Measurements from ENCODE around the gene FAM241A.
"Not testable (repeated sequence)": the region's sequence is repeated elsewhere in the genome, so short reads cannot be mapped to it uniquely, and the experiment has no call there.

FAM241A gene

GRCh38 chr4:112206431-112206830 is 61.2 kb downstream of the FAM241A start:
- Histone ChIP-seq H3K4me3 (ENCODE audit: low read depth in 1 of 5, low read length in 5 of 5) (no peak overlapping the region), H3K9ac (ENCODE audit: low read length in 5 of 5) (no peak overlapping the region), H3K27me3 (ENCODE audit: control insufficient read depth in 5 of 5, insufficient read depth in 4 of 5, low read length in 5 of 5) (no peaks in the 10 kb centered on the region)

GRCh38 chr4:112208137-112209095 is 63.2 kb downstream of the FAM241A start:
- H3K27ac ChIP-seq (ENCODE audit: low read depth, low read length); H3K27me3 ChIP-seq (ENCODE audit: control insufficient read depth in 5 of 5, insufficient read depth in 4 of 5, low read length in 5 of 5); H3K9me3 ChIP-seq (ENCODE audit: control insufficient read depth in 5 of 5, low read length in 5 of 5); H3K4me3 ChIP-seq (ENCODE audit: low read depth in 1 of 5, low read length in 5 of 5); H3K9ac ChIP-seq (ENCODE audit: low read length in 5 of 5); H3K4me1 ChIP-seq (ENCODE audit: control insufficient read depth in 5 of 5, insufficient read depth in 5 of 5, low read length in 5 of 5); H3K36me3 ChIP-seq (ENCODE audit: control insufficient read depth in 5 of 5, insufficient read depth in 5 of 5, low read length in 5 of 5): not testable (repeated sequence)

More at GRCh38 chr4:112206431-112206830, 61.2 kb downstream of the FAM241A start:
- Histone ChIP-seq H3K36me3 (ENCODE audit: control insufficient read depth in 5 of 5, insufficient read depth in 5 of 5, low read length in 5 of 5) (no peaks in the 10 kb centered on the region), H3K27ac (ENCODE audit: low read depth, low read length) (no peak overlapping the region), H3K9me3 (ENCODE audit: control insufficient read depth in 5 of 5, low read length in 5 of 5) (no peaks in the 10 kb centered on the region), H3K4me1 (ENCODE audit: control insufficient read depth in 5 of 5, insufficient read depth in 5 of 5, low read length in 5 of 5) (no peaks in the 10 kb centered on the region)

- H3K36me3 ChIP-seq (ENCODE audit: control insufficient read depth in 5 of 5, insufficient read depth in 5 of 5, low read length in 5 of 5) = no peaks in the 10 kb centered on the region
- no peak overlapping the region for H3K4me3 ChIP-seq (ENCODE audit: low read depth in 1 of 5, low read length in 5 of 5)
- H3K9me3 ChIP-seq (ENCODE audit: control insufficient read depth in 5 of 5, low read length in 5 of 5) = no peaks in the 10 kb centered on the region
- H3K27ac ChIP-seq (ENCODE audit: low read depth, low read length) = no peak overlapping the region
- no peak overlapping the region for H3K9ac ChIP-seq (ENCODE audit: low read length in 5 of 5)
- H3K4me1 ChIP-seq (ENCODE audit: control insufficient read depth in 5 of 5, insufficient read depth in 5 of 5, low read length in 5 of 5) = no peaks in the 10 kb centered on the region
- H3K27me3 ChIP-seq (ENCODE audit: control insufficient read depth in 5 of 5, insufficient read depth in 4 of 5, low read length in 5 of 5) = no peaks in the 10 kb centered on the region
Observed at GRCh38 chr4:112210777-112211176, 65.5 kb downstream of the FAM241A start.

GRCh38 chr4:112213091-112213490 is 67.8 kb downstream of the FAM241A start:
- no peaks in the 10 kb centered on the region for H3K36me3 ChIP-seq (ENCODE audit: control insufficient read depth in 5 of 5, insufficient read depth in 5 of 5, low read length in 5 of 5)
- H3K27me3 ChIP-seq (ENCODE audit: control insufficient read depth in 5 of 5, insufficient read depth in 4 of 5, low read length in 5 of 5) = no peaks in the 10 kb centered on the region
- no peak overlapping the region for H3K27ac ChIP-seq (ENCODE audit: low read depth, low read length)
- no peaks in the 10 kb centered on the region for H3K9me3 ChIP-seq (ENCODE audit: control insufficient read depth in 5 of 5, low read length in 5 of 5)
- H3K4me1 ChIP-seq (ENCODE audit: control insufficient read depth in 5 of 5, insufficient read depth in 5 of 5, low read length in 5 of 5) = no peaks in the 10 kb centered on the region
- H3K4me3 ChIP-seq (ENCODE audit: low read depth in 1 of 5, low read length in 5 of 5) = no peak overlapping the region
- H3K9ac ChIP-seq (ENCODE audit: low read length in 5 of 5) = no peak overlapping the region

GRCh38 chr4:112213856-112214255 is 68.6 kb downstream of the FAM241A start:
- H3K27ac ChIP-seq (ENCODE audit: low read depth, low read length) = no peak overlapping the region
- H3K9me3 ChIP-seq (ENCODE audit: control insufficient read depth in 5 of 5, low read length in 5 of 5) = no peaks in the 10 kb centered on the region
- no peaks in the 10 kb centered on the region for H3K36me3 ChIP-seq (ENCODE audit: control insufficient read depth in 5 of 5, insufficient read depth in 5 of 5, low read length in 5 of 5)
- H3K4me1 ChIP-seq (ENCODE audit: control insufficient read depth in 5 of 5, insufficient read depth in 5 of 5, low read length in 5 of 5) = no peaks in the 10 kb centered on the region
- H3K4me3 ChIP-seq (ENCODE audit: low read depth in 1 of 5, low read length in 5 of 5) = no peak overlapping the region
- H3K9ac ChIP-seq (ENCODE audit: low read length in 5 of 5) = no peak overlapping the region
- H3K27me3 ChIP-seq (ENCODE audit: control insufficient read depth in 5 of 5, insufficient read depth in 4 of 5, low read length in 5 of 5) = no peaks in the 10 kb centered on the region

GRCh38 chr4:112214390-112215264 is 69.4 kb downstream of the FAM241A start:
- Histone ChIP-seq H3K36me3 (ENCODE audit: control insufficient read depth in 5 of 5, insufficient read depth in 5 of 5, low read length in 5 of 5) (no peaks in the 10 kb centered on the region), H3K9ac (ENCODE audit: low read length in 5 of 5) (no peak overlapping the region), H3K27me3 (ENCODE audit: control insufficient read depth in 5 of 5, insufficient read depth in 4 of 5, low read length in 5 of 5) (no peaks in the 10 kb centered on the region), H3K27ac (ENCODE audit: low read depth, low read length) (no peak overlapping the region), H3K4me1 (ENCODE audit: control insufficient read depth in 5 of 5, insufficient read depth in 5 of 5, low read length in 5 of 5) (no peaks in the 10 kb centered on the region), H3K9me3 (ENCODE audit: control insufficient read depth in 5 of 5, low read length in 5 of 5) (no peaks in the 10 kb centered on the region), H3K4me3 (ENCODE audit: low read depth in 1 of 5, low read length in 5 of 5) (no peak overlapping the region)

- H3K4me1 ChIP-seq (ENCODE audit: control insufficient read depth in 5 of 5, insufficient read depth in 5 of 5, low read length in 5 of 5) = no peaks in the 10 kb centered on the region
- H3K4me3 ChIP-seq (ENCODE audit: low read depth in 1 of 5, low read length in 5 of 5) = no peak overlapping the region
- H3K9ac ChIP-seq (ENCODE audit: low read length in 5 of 5) = no peak overlapping the region
- H3K36me3 ChIP-seq (ENCODE audit: control insufficient read depth in 5 of 5, insufficient read depth in 5 of 5, low read length in 5 of 5) = no peaks in the 10 kb centered on the region
- H3K9me3 ChIP-seq (ENCODE audit: control insufficient read depth in 5 of 5, low read length in 5 of 5) = no peaks in the 10 kb centered on the region
- H3K27me3 ChIP-seq (ENCODE audit: control insufficient read depth in 5 of 5, insufficient read depth in 4 of 5, low read length in 5 of 5) = peaks cover 0 to under 1% (median 0%) of the 10 kb centered on the region in 5 donors
- no peak overlapping the region for H3K27ac ChIP-seq (ENCODE audit: low read depth, low read length)
Observed at GRCh38 chr4:112219826-112220366, 74.6 kb downstream of the FAM241A start.

- peaks cover 0 to 4% (median 0%) of the 10 kb centered on the region in 5 donors for H3K27me3 ChIP-seq (ENCODE audit: control insufficient read depth in 5 of 5, insufficient read depth in 4 of 5, low read length in 5 of 5)
- H3K27ac ChIP-seq (ENCODE audit: low read depth, low read length) = no peak overlapping the region
- H3K36me3 ChIP-seq (ENCODE audit: control insufficient read depth in 5 of 5, insufficient read depth in 5 of 5, low read length in 5 of 5) = no peaks in the 10 kb centered on the region
- H3K4me1 ChIP-seq (ENCODE audit: control insufficient read depth in 5 of 5, insufficient read depth in 5 of 5, low read length in 5 of 5) = no peaks in the 10 kb centered on the region
- no peaks in the 10 kb centered on the region for H3K9me3 ChIP-seq (ENCODE audit: control insufficient read depth in 5 of 5, low read length in 5 of 5)
- no peak overlapping the region for H3K4me3 ChIP-seq (ENCODE audit: low read depth in 1 of 5, low read length in 5 of 5)
- no peak overlapping the region for H3K9ac ChIP-seq (ENCODE audit: low read length in 5 of 5)
Observed at GRCh38 chr4:112222219-112222955, 77.1 kb downstream of the FAM241A start.

GRCh38 chr4:112225157-112225556 is 79.9 kb downstream of the FAM241A start:
- no peaks in the 10 kb centered on the region for H3K36me3 ChIP-seq (ENCODE audit: control insufficient read depth in 5 of 5, insufficient read depth in 5 of 5, low read length in 5 of 5)
- H3K9ac ChIP-seq (ENCODE audit: low read length in 5 of 5) = no peak overlapping the region
- no peaks in the 10 kb centered on the region for H3K9me3 ChIP-seq (ENCODE audit: control insufficient read depth in 5 of 5, low read length in 5 of 5)
- peaks cover 0 to under 1% (median 0%) of the 10 kb centered on the region in 5 donors for H3K4me1 ChIP-seq (ENCODE audit: control insufficient read depth in 5 of 5, insufficient read depth in 5 of 5, low read length in 5 of 5)
- peaks cover 0 to 4% (median 0%) of the 10 kb centered on the region in 5 donors for H3K27me3 ChIP-seq (ENCODE audit: control insufficient read depth in 5 of 5, insufficient read depth in 4 of 5, low read length in 5 of 5)
- H3K4me3 ChIP-seq (ENCODE audit: low read depth in 1 of 5, low read length in 5 of 5) = no peak overlapping the region
- H3K27ac ChIP-seq (ENCODE audit: low read depth, low read length) = no peak overlapping the region

Data from subcutaneous abdominal adipose tissue (tissue), 5 donors.